HepG2 (cell line): ENCODE data around the gene AJUBA. TPM values are rescaled to one million over a fixed set of nuclear protein-coding genes. Genes with fewer than 3 reads are reported as not detected.
A peak's percentile ranks its signal among the peaks of the same experiment; 100 is the strongest.

Source experiments
- HDAC2 ChIP-seq: sonication (generic); formaldehyde crosslinking; IDR thresholded peaks from 2 replicates; pipeline ENCODE4 v1.4.0; 2020; ENCODE audit warnings: missing genetic modification reagents
- KDM3A ChIP-seq: IDR thresholded peaks from 2 replicates; pipeline ENCODE4 v1.6.1; 2018; ENCODE audit warnings: low read depth, missing compliant biosample characterization
- LBX2 ChIP-seq: sonication (generic); formaldehyde crosslinking; IDR thresholded peaks from 2 replicates; pipeline ENCODE4 v1.5.0; 2020; ENCODE audit warnings: missing genetic modification reagents, mild to moderate bottlenecking, borderline replicate concordance
- NFE2 ChIP-seq: sonication (generic); formaldehyde crosslinking; IDR thresholded peaks from 2 replicates; pipeline ENCODE4 v1.4.0; 2020; ENCODE audit warnings: missing genetic modification reagents
- PHF5A ChIP-seq: IDR thresholded peaks from one replicate; pipeline ENCODE4 v1.6.1; 2018; ENCODE audit warnings: low read depth, missing genetic modification reagents; ENCODE audit not compliant: unreplicated experiment
- RFX1 ChIP-seq: fragments of 450-650 bp; IDR thresholded peaks from 2 replicates; pipeline ENCODE4 v1.6.1; 2017
- SOX6 ChIP-seq, 2 experiments: fragments of 450-650 bp in 1 of 2; sonication (generic) in 1 of 2; formaldehyde crosslinking in 1 of 2; IDR thresholded peaks; 2 replicates each; pipeline versions ENCODE4 v1.4.0 to v1.6.1; 2017 to 2020; ENCODE audit warnings: antibody characterized with exemption in 1 of 2, mild to moderate bottlenecking in 1 of 2, missing genetic modification reagents in 1 of 2
- TGIF2 ChIP-seq: IDR thresholded peaks from 2 replicates; pipeline ENCODE4 v1.6.1; 2016; ENCODE audit warnings: control low read depth, missing compliant biosample characterization
- TMF1 ChIP-seq: sonication (generic); formaldehyde crosslinking; IDR thresholded peaks from 2 replicates; pipeline ENCODE4 v1.8.1; 2022; ENCODE audit warnings: low read depth, missing genetic modification reagents
- XRCC5 ChIP-seq: fragments of 200-400 bp; formaldehyde crosslinking; optimal IDR thresholded peaks from 2 replicates; pipeline ENCODE3; 2017; ENCODE audit warnings: mild to moderate bottlenecking, low read length
- YEATS4 ChIP-seq: sonication (generic); formaldehyde crosslinking; IDR thresholded peaks from 2 replicates; pipeline ENCODE4 v1.4.0; 2020; ENCODE audit warnings: missing genetic modification reagents, borderline replicate concordance
- ZNF18 ChIP-seq: sonication (generic); formaldehyde crosslinking; IDR thresholded peaks from 2 replicates; pipeline ENCODE4 v1.8.0; 2022; ENCODE audit warnings: mild to moderate bottlenecking, missing genetic modification reagents; ENCODE audit not compliant: insufficient replicate concordance
- ZNF20 ChIP-seq: sonication (generic); formaldehyde crosslinking; IDR thresholded peaks from 2 replicates; pipeline ENCODE4 v1.4.0; 2020; ENCODE audit warnings: mild to moderate bottlenecking, moderate library complexity, missing genetic modification reagents
- ZNF274 ChIP-seq: sonication (generic); formaldehyde crosslinking; IDR thresholded peaks from 2 replicates; pipeline ENCODE4 v1.5.1; 2020; ENCODE audit warnings: mild to moderate bottlenecking, missing genetic modification reagents
- ZNF800 ChIP-seq: sonication (generic); formaldehyde crosslinking; IDR thresholded peaks from 2 replicates; pipeline ENCODE4 v1.4.0; 2020; ENCODE audit warnings: missing genetic modification reagents
- ZNF83 ChIP-seq: sonication (generic); formaldehyde crosslinking; IDR thresholded peaks from 2 replicates; pipeline ENCODE4 v1.4.0; 2020; ENCODE audit warnings: missing genetic modification reagents, mild to moderate bottlenecking, borderline replicate concordance
- polyA plus RNA-seq, 8 experiments: library from polyadenylated mRNA; depleted of rRNA in 3 of 8; stranded (reverse) in 7 of 8; unstranded in 1 of 8; fragments of >200 nt; fragmentation: Illumina TruSeq in 4 of 8; extraction: Trizol in 4 of 8; gene quantifications; 2 replicates each; pipeline versions ENCODE4 v1.2.1 to v1.2.3, GENCODE V29; 2011 to 2016; ENCODE audit warnings: low read depth in 4 of 8, missing spikeins in 1 of 8, mixed read lengths in 1 of 8; ENCODE audit not compliant: insufficient read depth in 1 of 8
- total RNA-seq, 5 experiments: library from RNA; depleted of rRNA; stranded (reverse); fragments of >200 nt; fragmentation: Illumina TruSeq; extraction: Trizol; gene quantifications; 2 replicates each; pipeline ENCODE4 v1.2.3, GENCODE V29; 2016; ENCODE audit warnings: low read depth in 1 of 5

Gene AJUBA
- total and polyA plus RNA-seq, 2 of the 13 experiments (the other 11 are each of a cell fraction or from before 2014, with no cell fraction given): 157 to 241 TPM

GRCh38 chr14:22929104-22929960 is 53.0 kb downstream of the AJUBA start, which contains the start of gene PRMT5 (continued):
- peak; percentile 96 for TF ChIP-seq ZNF18 (CRISPR knock-in tag)
- TF ChIP-seq KDM3A (CRISPR knock-in tag): peak; percentile 94
- peak; percentile 98 for TF ChIP-seq ZNF274 (CRISPR knock-in tag)
- peak; percentile 96 for TF ChIP-seq HDAC2 (CRISPR knock-in tag)
- TF ChIP-seq TGIF2 (CRISPR knock-in tag): peak; percentile 88; the same call in 1 of the 2 replicates
- peak; percentile 81; the same call in 1 of the 2 replicates for TF ChIP-seq ZNF83 (CRISPR knock-in tag)
- peak; percentile 97 for TF ChIP-seq ZNF800 (CRISPR knock-in tag)
- TF ChIP-seq XRCC5: peak; percentile 97
- TF ChIP-seq NFE2 (CRISPR knock-in tag): peak; percentile 34; the same call in 1 of the 2 replicates
- TF ChIP-seq PHF5A (CRISPR knock-in tag): peak; percentile 100
- TF ChIP-seq LBX2 (CRISPR knock-in tag): peak; percentile 96
- TF ChIP-seq SOX6 (IDR thresholded peaks at IDR 0.05): no peak
- TF ChIP-seq SOX6 (CRISPR knock-in tag; IDR thresholded peaks at IDR 0.05): peak; percentile 86
- peak; percentile 67; the same call in 1 of the 2 replicates for TF ChIP-seq TMF1 (CRISPR knock-in tag)
- TF ChIP-seq ZNF20 (CRISPR knock-in tag): no peak
- TF ChIP-seq RFX1: peak; percentile 100
- TF ChIP-seq YEATS4 (CRISPR knock-in tag): peak; percentile 100
